IMR-90 (cell line): ENCODE data around the gene PUM2. TPM values are rescaled to one million over a fixed set of nuclear protein-coding genes. Genes with fewer than 3 reads are reported as not detected.

ENCODE experiments used
- ATAC-seq: fragments of 200-7000 bp; cut with Tn5 transposase; 2 replicates; pipeline ENCODE4 v1.9.1; 2020; ENCODE audit warnings: low read depth, mild to moderate bottlenecking, moderate library complexity
- BruUV-seq: library from RNA; stranded (reverse); fragments of 400-500 nt; replicated peaks from 2 replicates; lab custom pipeline; 2021; lab: Mats Ljungman, UMichigan
- CTCF ChIA-PET: fragments of 300-600 bp; formaldehyde crosslinking; extraction: SDS; loops from one replicate; lab custom pipeline; 2021; ENCODE audit warnings: antibody characterized with exemption; lab: Yijun Ruan, JAX
- POLR2A ChIA-PET: fragments of 300-600 bp; sonication (Branson Sonifier 250); formaldehyde crosslinking; loops from one replicate; lab custom pipeline; 2022; ENCODE audit warnings: antibody characterized with exemption; ENCODE audit not compliant: unreplicated experiment; lab: Charles Lee
- DNase-seq: peaks from one replicate; pipeline ENCODE4 v3.0.0; 2013
- H2AFZ ChIP-seq: replicated peaks from 2 replicates; pipeline ENCODE3; 2013; ENCODE audit warnings: low read length, mild to moderate bottlenecking; ENCODE audit not compliant: poor library complexity
- H2AK5ac ChIP-seq: 2 replicates; pipeline ENCODE4 v1.6.1; 2013; ENCODE audit warnings: low read depth, low read length, inconsistent platforms
- H2AK9ac ChIP-seq: replicated peaks from 2 replicates; pipeline ENCODE3; 2013; ENCODE audit warnings: mild to moderate bottlenecking, low read depth, low read length, moderate library complexity; ENCODE audit not compliant: poor library complexity
- H2BK120ac ChIP-seq: 2 replicates; pipeline ENCODE4 v1.6.1; 2013; ENCODE audit warnings: low read depth, low read length, inconsistent platforms
- H2BK15ac ChIP-seq: 3 replicates; pipeline ENCODE4 v1.6.1; 2013; ENCODE audit warnings: low read depth, low read length, inconsistent platforms
- H2BK20ac ChIP-seq: 2 replicates; pipeline ENCODE4 v1.6.1; 2013; ENCODE audit warnings: low read depth, mild to moderate bottlenecking, inconsistent platforms, low read length, moderate library complexity
- H2BK5ac ChIP-seq: 2 replicates; pipeline ENCODE4 v1.6.1; 2013; ENCODE audit warnings: mild to moderate bottlenecking, low read depth, low read length, inconsistent platforms; ENCODE audit not compliant: poor library complexity, severe bottlenecking
- H3K14ac ChIP-seq: replicated peaks from 2 replicates; pipeline ENCODE4 v1.6.1; 2013; ENCODE audit warnings: low read depth, low read length, inconsistent platforms
- H3K18ac ChIP-seq: 2 replicates; pipeline ENCODE4 v1.6.1; 2013; ENCODE audit warnings: low read depth, low read length, control low read depth
- H3K23ac ChIP-seq: 2 replicates; pipeline ENCODE4 v1.6.1; 2013; ENCODE audit warnings: low read depth, low read length, inconsistent platforms
- H3K27ac ChIP-seq: 2 replicates; pipeline ENCODE4 v1.5.1; 2013; ENCODE audit warnings: mild to moderate bottlenecking, control low read depth, low read length; ENCODE audit not compliant: insufficient read depth
- H3K27me3 ChIP-seq: 2 replicates; pipeline ENCODE4 v1.6.1; 2013; ENCODE audit warnings: low read length; ENCODE audit not compliant: control insufficient read depth, insufficient read depth
- H3K36me3 ChIP-seq: 2 replicates; pipeline ENCODE4 v1.6.1; 2013; ENCODE audit warnings: low read length, mixed read lengths; ENCODE audit not compliant: control insufficient read depth, insufficient read depth
- H3K4ac ChIP-seq: 2 replicates; pipeline ENCODE4 v1.6.1; 2013; ENCODE audit warnings: low read depth, low read length, inconsistent platforms
- H3K4me1 ChIP-seq: 2 replicates; pipeline ENCODE4 v1.6.1; 2013; ENCODE audit warnings: low read length, mixed read lengths; ENCODE audit not compliant: control insufficient read depth, insufficient read depth
- H3K4me2 ChIP-seq: 2 replicates; pipeline ENCODE4 v1.6.1; 2013; ENCODE audit warnings: low read depth, mild to moderate bottlenecking, control low read depth, low read length, moderate library complexity
- H3K4me3 ChIP-seq: 2 replicates; pipeline ENCODE4 v1.5.1; 2013; ENCODE audit warnings: low read depth, mild to moderate bottlenecking, control low read depth, low read length, moderate library complexity; ENCODE audit not compliant: insufficient read depth
- H3K56ac ChIP-seq: 2 replicates; pipeline ENCODE4 v1.6.1; 2013; ENCODE audit warnings: low read length, inconsistent platforms; ENCODE audit not compliant: insufficient read depth; ENCODE audit errors: extremely low read depth
- H3K79me1 ChIP-seq, 2 experiments: 2 replicates each; pipeline ENCODE4 v1.6.1; 2013; ENCODE audit warnings: low read length in 2 of 2, inconsistent platforms in 1 of 2, low read depth in 1 of 2
- H3K9ac ChIP-seq: 2 replicates; pipeline ENCODE4 v1.6.1; 2013; ENCODE audit warnings: low read depth, low read length, control low read depth
- H3K9me1 ChIP-seq: 2 replicates; pipeline ENCODE4 v1.6.1; 2013; ENCODE audit warnings: low read length, inconsistent platforms; ENCODE audit not compliant: insufficient read depth
- H3K9me3 ChIP-seq: 2 replicates; pipeline ENCODE4 v1.6.1; 2013; ENCODE audit warnings: low read length; ENCODE audit not compliant: control insufficient read depth, insufficient read depth
- H4K20me1 ChIP-seq: 2 replicates; pipeline ENCODE4 v1.6.1; 2013; ENCODE audit warnings: low read length, inconsistent platforms; ENCODE audit not compliant: insufficient read depth
- H4K5ac ChIP-seq: 2 replicates; pipeline ENCODE4 v1.6.1; 2013; ENCODE audit warnings: mild to moderate bottlenecking, low read depth, low read length, control low read depth
- H4K8ac ChIP-seq, 2 experiments: 2 replicates each; pipeline ENCODE4 v1.6.1; 2013; ENCODE audit warnings: low read depth in 2 of 2, low read length in 2 of 2, control low read depth in 1 of 2, inconsistent platforms in 1 of 2
- H4K91ac ChIP-seq: 2 replicates; pipeline ENCODE4 v1.6.1; 2013; ENCODE audit warnings: low read depth, low read length, inconsistent platforms; ENCODE audit not compliant: insufficient read depth
- BHLHE40 ChIP-seq: fragments of 150-350 bp; IDR thresholded peaks from 2 replicates; pipeline ENCODE4 v1.6.1; 2016; ENCODE audit warnings: mild to moderate bottlenecking, low read depth, low read length
- CTCF ChIP-seq: conservative IDR thresholded peaks from 2 replicates; pipeline ENCODE4 v1.5.1; 2012; ENCODE audit warnings: mild to moderate bottlenecking, low read depth, low read length, improper control_type of control experiment
- ELK1 ChIP-seq: fragments of 150-350 bp; IDR thresholded peaks from 2 replicates; pipeline ENCODE4 v1.6.1; 2016; ENCODE audit warnings: low read depth, mild to moderate bottlenecking, low read length, moderate library complexity, borderline replicate concordance
- FOS ChIP-seq: fragments of 150-350 bp; IDR thresholded peaks from 2 replicates; pipeline ENCODE4 v1.6.1; 2016; ENCODE audit warnings: low read depth, low read length
- MAZ ChIP-seq: IDR thresholded peaks from 2 replicates; pipeline ENCODE4 v1.6.1; 2012; ENCODE audit warnings: low read depth, mild to moderate bottlenecking, low read length, improper control_type of control experiment, moderate library complexity, borderline replicate concordance
- MXI1 ChIP-seq: IDR thresholded peaks from 2 replicates; pipeline ENCODE4 v1.6.1; 2012; ENCODE audit warnings: low read depth, mild to moderate bottlenecking, low read length, moderate library complexity, borderline replicate concordance
- NFE2L2 ChIP-seq: fragments of 150-350 bp; IDR thresholded peaks from 2 replicates; pipeline ENCODE4 v1.6.1; 2016; ENCODE audit warnings: low read depth, mild to moderate bottlenecking, low read length
- POLR2A ChIP-seq: IDR thresholded peaks from 2 replicates; pipeline ENCODE4 v1.6.1; 2012; ENCODE audit warnings: mild to moderate bottlenecking, low read depth, low read length
- RAD21 ChIP-seq: IDR thresholded peaks from 2 replicates; pipeline ENCODE4 v1.6.1; 2012; ENCODE audit warnings: low read length, improper control_type of control experiment
- RFX5 ChIP-seq: IDR thresholded peaks from 2 replicates; pipeline ENCODE4 v1.8.0; 2012; ENCODE audit warnings: low read depth, mild to moderate bottlenecking, low read length, moderate library complexity
- SMC3 ChIP-seq: fragments of 150-350 bp; IDR thresholded peaks from 2 replicates; pipeline ENCODE4 v1.6.1; 2016; ENCODE audit warnings: low read depth, mild to moderate bottlenecking, antibody characterized with exemption, low read length, moderate library complexity
- WGBS, 2 experiments: methylation state at CpG; one replicate each; pipeline versions ENCODE4 v1.1.5 to v1.1.7; 2013; ENCODE audit warnings: missing lambda C conversion rate in 2 of 2; ENCODE audit not compliant: insufficient read length in 1 of 2; ENCODE audit errors: extremely low coverage in 2 of 2; 5-methylcytosine and 5-hydroxymethylcytosine counted together
- dilution Hi-C: fragments of 300-500 bp; cut with HindIII; formaldehyde crosslinking; loops from one replicate; pipeline ENCODE4 v1.14.3; 2018; ENCODE audit warnings: low sequenced_read_pairs; ENCODE audit not compliant: unreplicated experiment
- in situ Hi-C: fragments of 300-500 bp; cut with MboI; formaldehyde crosslinking; loops from 3 replicates; pipeline ENCODE4 v1.14.3; 2019; ENCODE audit warnings: low sequenced_read_pairs, inconsistent platforms, mixed read lengths
- intact Hi-C: fragments of 100-400 bp; cut with micrococcal nuclease; formaldehyde crosslinking; loops from 2 replicates; pipeline ENCODE4 v1.10.0; 2022
- polyA plus RNA-seq, 3 experiments: library from polyadenylated mRNA; depleted of rRNA; stranded (reverse); fragments of >200 nt; gene quantifications; 2 replicates each; pipeline ENCODE4 v1.2.3, GENCODE V29; 2012; ENCODE audit warnings: low replicate concordance in 1 of 3
- total RNA-seq: library from RNA; depleted of rRNA; stranded (reverse); fragments of >200 nt; gene quantifications from 2 replicates; pipeline ENCODE4 v1.2.3, GENCODE V29; 2012

The PUM2 gene
- total and polyA plus RNA-seq, 2 of the 4 experiments (the other 2 are of a cell fraction): 18.8 to 38.4 TPM

GRCh38 chr2:20294231-20294630 lies 56.4 kb downstream of the PUM2 start:
- BruUV-seq: no TSS peak
- H2BK120ac ChIP-seq: no peak overlapping the region
- no peak overlapping the region for H2BK20ac ChIP-seq
- H3K4me3 ChIP-seq: no peak overlapping the region
- TF ChIP-seq POLR2A (no peak), FOS (no peak), NFE2L2 (no peak), BHLHE40 (no peak), MAZ (no peak), RAD21 (no peak), ELK1 (no peak), SMC3 (no peak), RFX5 (no peak), MXI1 (no peak), CTCF (no peak)
- H3K14ac ChIP-seq: no peak overlapping the region
- H3K4ac ChIP-seq: no peak overlapping the region
- H4K91ac ChIP-seq: no peak overlapping the region
- in situ Hi-C loops (no loop called here), intact Hi-C loops (no loop called here), dilution Hi-C loops (no loop called here)
- peaks cover 10% of the 10 kb centered on the region; the same call in 1 of the 2 replicates for H3K9me1 ChIP-seq
- H2AK5ac ChIP-seq: no peak overlapping the region
- peaks cover 4% of the 10 kb centered on the region for H4K20me1 ChIP-seq
- no peak overlapping the region for H3K27ac ChIP-seq
- DNase-seq (no peak), ATAC-seq (no peak)
- H3K27me3 ChIP-seq: no peaks in the 10 kb centered on the region
- no peak overlapping the region for H3K56ac ChIP-seq
- H3K9me3 ChIP-seq: no peaks in the 10 kb centered on the region
- H3K18ac ChIP-seq: no peak overlapping the region
- H3K23ac ChIP-seq: no peak overlapping the region
- H4K5ac ChIP-seq: no peak overlapping the region
- peaks cover 29% of the 10 kb centered on the region for H3K36me3 ChIP-seq
- no peak overlapping the region for H4K8ac ChIP-seq
- no peak overlapping the region for H2BK5ac ChIP-seq
- no peak overlapping the region for H2AK9ac ChIP-seq
- peaks cover 27 to 37% of the 10 kb centered on the region in 2 experiments for H3K79me1 ChIP-seq
- H2AFZ ChIP-seq: no peak overlapping the region
- CTCF ChIA-PET: interaction anchor here (1.0 kb wide), 1 partner anchor 32 kb away, joined by 5 read pairs; no protein-coding TSS in a partner anchor
- no CpG with 5 or more reads among the region's 9 CpGs for WGBS, 2 experiments
- no peak overlapping the region for H3K9ac ChIP-seq
- no peak overlapping the region for H3K4me2 ChIP-seq
- POLR2A ChIA-PET: no interaction called here
- H2BK15ac ChIP-seq: no peak overlapping the region
- peaks cover 2% of the 10 kb centered on the region; the same call in 1 of the 2 replicates for H3K4me1 ChIP-seq
